H9 (cell line): Measurements from ENCODE around the gene ANKRD11. TPM values are rescaled to one million over a fixed set of nuclear protein-coding genes. Genes with fewer than 3 reads are reported as not detected.
A peak's percentile ranks its signal among the peaks of the same experiment; 100 is the strongest.

Source experiments
- DNase-seq: peaks from one replicate; pipeline ENCODE4 v3.0.0-alpha.2; 2017
- H2AFZ ChIP-seq: one replicate; pipeline ENCODE4 v1.6.1; 2013; ENCODE audit warnings: mild to moderate bottlenecking, low read length, control low read depth, moderate library complexity
- H2AK5ac ChIP-seq: 2 replicates; pipeline ENCODE4 v1.6.1; 2013; ENCODE audit warnings: low read length, control low read depth, mixed read lengths; ENCODE audit not compliant: insufficient read length
- H2BK120ac ChIP-seq: one replicate; pipeline ENCODE4 v1.6.1; 2013; ENCODE audit warnings: low read depth, mild to moderate bottlenecking, low read length, control low read depth, inconsistent platforms; ENCODE audit not compliant: poor library complexity, severe bottlenecking
- H2BK12ac ChIP-seq: 2 replicates; pipeline ENCODE4 v1.6.1; 2013; ENCODE audit warnings: low read length, control low read depth, mixed read lengths, low read depth; ENCODE audit not compliant: insufficient read length
- H2BK15ac ChIP-seq: 2 replicates; pipeline ENCODE4 v1.6.1; 2013; ENCODE audit warnings: low read depth, low read length, control low read depth
- H2BK20ac ChIP-seq: one replicate; pipeline ENCODE4 v1.6.1; 2013; ENCODE audit warnings: low read depth, mild to moderate bottlenecking, low read length, control low read depth, inconsistent platforms; ENCODE audit not compliant: poor library complexity, severe bottlenecking
- H2BK5ac ChIP-seq: 2 replicates; pipeline ENCODE4 v1.6.1; 2013; ENCODE audit warnings: low read length, control low read depth, mixed read lengths; ENCODE audit not compliant: insufficient read length
- H3K14ac ChIP-seq: 2 replicates; pipeline ENCODE4 v1.6.1; 2013; ENCODE audit warnings: low read length, control low read depth; ENCODE audit not compliant: insufficient read depth
- H3K18ac ChIP-seq: 2 replicates; pipeline ENCODE4 v1.6.1; 2013; ENCODE audit warnings: low read depth, mild to moderate bottlenecking, mixed read lengths, low read length, control low read depth; ENCODE audit not compliant: insufficient read length
- H3K23ac ChIP-seq: 2 replicates; pipeline ENCODE4 v1.6.1; 2013; ENCODE audit warnings: low read length, control low read depth, mixed read lengths, low read depth; ENCODE audit not compliant: insufficient read length
- H3K23me2 ChIP-seq: 2 replicates; pipeline ENCODE4 v1.6.1; 2013; ENCODE audit warnings: low read depth, mild to moderate bottlenecking, mixed read lengths, low read length, control low read depth; ENCODE audit not compliant: insufficient read length, poor library complexity, severe bottlenecking
- H3K27ac ChIP-seq: 2 replicates; pipeline ENCODE4 v1.5.1; 2013; ENCODE audit warnings: low read length, control low read depth, mixed read lengths, low read depth; ENCODE audit not compliant: insufficient read length
- H3K27me3 ChIP-seq: 2 replicates; pipeline ENCODE4 v1.6.1; 2013; ENCODE audit warnings: low read length, control low read depth, inconsistent platforms; ENCODE audit not compliant: insufficient read depth
- H3K4ac ChIP-seq: 2 replicates; pipeline ENCODE4 v1.6.1; 2013; ENCODE audit warnings: low read depth, mild to moderate bottlenecking, control low read depth, inconsistent platforms, low read length, moderate library complexity
- H3K4me1 ChIP-seq: 2 replicates; pipeline ENCODE4 v1.6.1; 2013; ENCODE audit warnings: low read length, control low read depth, inconsistent platforms; ENCODE audit not compliant: insufficient read depth
- H3K4me2 ChIP-seq: 2 replicates; pipeline ENCODE4 v1.6.1; 2013; ENCODE audit warnings: low read length, control low read depth, mixed read lengths; ENCODE audit not compliant: insufficient read length, insufficient read depth
- H3K56ac ChIP-seq: 2 replicates; pipeline ENCODE4 v1.6.1; 2013; ENCODE audit warnings: low read depth, mild to moderate bottlenecking, mixed read lengths, low read length, control low read depth; ENCODE audit not compliant: insufficient read length
- H3K79me1 ChIP-seq: 2 replicates; pipeline ENCODE4 v1.6.1; 2013; ENCODE audit warnings: low read depth, mild to moderate bottlenecking, moderate library complexity, low read length, control low read depth, inconsistent platforms; ENCODE audit not compliant: insufficient read depth, poor library complexity, severe bottlenecking
- H3K79me2 ChIP-seq: 2 replicates; pipeline ENCODE4 v1.6.1; 2013; ENCODE audit warnings: low read length, control low read depth, inconsistent platforms; ENCODE audit not compliant: insufficient read depth
- H3K9ac ChIP-seq: 2 replicates; pipeline ENCODE4 v1.6.1; 2013; ENCODE audit warnings: low read length, control low read depth, mixed read lengths; ENCODE audit not compliant: insufficient read length; ENCODE audit errors: extremely low read depth
- H3K9me3 ChIP-seq: one replicate; pipeline ENCODE4 v1.6.1; 2013; ENCODE audit warnings: low read depth, low read length, inconsistent platforms; ENCODE audit not compliant: control insufficient read depth
- H3T11ph ChIP-seq: one replicate; pipeline ENCODE4 v1.6.1; 2013; ENCODE audit warnings: mild to moderate bottlenecking, low read length, control low read depth, inconsistent platforms
- H4K20me1 ChIP-seq: one replicate; pipeline ENCODE4 v1.6.1; 2013; ENCODE audit not compliant: control insufficient read depth, insufficient read length, insufficient read depth
- H4K5ac ChIP-seq: 2 replicates; pipeline ENCODE4 v1.6.1; 2013; ENCODE audit warnings: low read depth, mild to moderate bottlenecking, mixed read lengths, low read length, control low read depth; ENCODE audit not compliant: insufficient read length
- H4K8ac ChIP-seq: replicated peaks from 2 replicates; pipeline ENCODE4 v1.6.1; 2013; ENCODE audit warnings: low read length, control low read depth, mixed read lengths, low read depth; ENCODE audit not compliant: insufficient read length
- H4K91ac ChIP-seq: 2 replicates; pipeline ENCODE4 v1.6.1; 2013; ENCODE audit warnings: low read depth, mild to moderate bottlenecking, moderate library complexity, mixed read lengths, low read length, control low read depth; ENCODE audit not compliant: insufficient read length
- H3K27ac Mint-ChIP-seq, 3 experiments: 2 replicates in 2 of 3; 3 replicates in 1 of 3; pipeline ENCODE4 v1.8.0; 2020 to 2021; ENCODE audit warnings: mixed read lengths in 3 of 3, mild to moderate bottlenecking in 1 of 3, moderate library complexity in 1 of 3
- H3K27me3 Mint-ChIP-seq: 2 replicates; pipeline ENCODE4 v1.8.0; 2021; ENCODE audit warnings: low read depth, mild to moderate bottlenecking, moderate library complexity, mixed read lengths
- H3K36me3 Mint-ChIP-seq, 3 experiments: 2 replicates in 2 of 3; 3 replicates in 1 of 3; pipeline ENCODE4 v1.8.0; 2020 to 2021; ENCODE audit warnings: low read depth in 3 of 3, mixed read lengths in 3 of 3; ENCODE audit not compliant: insufficient read depth in 1 of 3
- H3K4me1 Mint-ChIP-seq, 2 experiments: 2 replicates each; pipeline ENCODE4 v1.8.0; 2020; ENCODE audit warnings: mixed read lengths in 2 of 2
- H3K4me3 Mint-ChIP-seq, 2 experiments: 2 replicates in 1 of 2; 3 replicates in 1 of 2; pipeline ENCODE4 v1.8.0; 2020 to 2021; ENCODE audit warnings: mild to moderate bottlenecking in 2 of 2, mixed read lengths in 2 of 2, moderate library complexity in 1 of 2
- H3K9me3 Mint-ChIP-seq, 2 experiments: 2 replicates in 1 of 2; 3 replicates in 1 of 2; pipeline ENCODE4 v1.8.0; 2020; ENCODE audit warnings: mild to moderate bottlenecking in 2 of 2, mixed read lengths in 2 of 2, moderate library complexity in 1 of 2
- WGBS: extraction: QIAGEN DNeasy Blood & Tissue Kit; methylation state at CpG from one replicate; pipeline ENCODE4 v1.1.7; 2013; ENCODE audit warnings: missing lambda C conversion rate, low lambda C conversion rate, mixed read lengths; ENCODE audit not compliant: insufficient read length; ENCODE audit errors: extremely low coverage; 5-methylcytosine and 5-hydroxymethylcytosine counted together
- total RNA-seq: library from RNA; stranded (reverse); gene quantifications from 2 replicates; pipeline ENCODE4 v1.2.1, GENCODE V29; 2021
- TF ChIP-seq, protein P1 (sequence below): fragments of 200-600 bp; sonication (generic); conservative IDR thresholded peaks from 3 replicates; pipeline ENCODE4 v1.8.0; 2021; ENCODE audit warnings: antibody characterized with exemption, mild to moderate bottlenecking

Gene ANKRD11
- total RNA-seq, 1 experiment from 2014 or later: 181 TPM

DNA sequence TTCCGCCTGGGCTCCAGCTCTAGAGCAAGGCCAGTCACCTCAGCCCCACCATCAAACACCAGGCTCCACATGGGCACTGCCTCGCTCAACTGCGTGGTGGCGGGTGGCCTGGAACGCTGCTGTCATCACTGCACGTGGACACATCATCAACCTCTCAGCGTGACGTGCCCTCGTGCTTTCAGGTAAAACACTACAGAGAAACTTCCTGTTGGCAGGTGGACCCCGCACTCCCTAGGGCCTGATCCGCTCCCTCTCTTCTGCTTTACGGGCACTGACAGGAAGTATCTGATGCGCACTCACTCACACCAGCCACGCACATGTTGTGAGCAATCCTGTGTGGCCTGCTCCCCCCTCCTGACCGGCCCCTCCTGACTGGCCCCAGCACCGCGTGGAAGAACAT is 87.4 kb downstream of the ANKRD11 start:
- H3K9me3 Mint-ChIP-seq: no peaks in the 10 kb centered on the region
- Histone ChIP-seq H4K20me1 (peaks cover 6% of the 10 kb centered on the region), H3K27ac (no peak overlapping the region), H3K79me1 (peaks cover 10% of the 10 kb centered on the region), H3K18ac (no peak overlapping the region), H2BK15ac (no peak overlapping the region), H2AFZ (no peak overlapping the region), H3K4me1 (peaks cover 28% of the 10 kb centered on the region; the same call in 1 of the 2 replicates), H3K23ac (no peak overlapping the region), H2BK5ac (no peak overlapping the region), H3K56ac (no peak overlapping the region), H3K4ac (no peak overlapping the region), H3T11ph (no peak overlapping the region), H3K27me3 (no peaks in the 10 kb centered on the region), H3K23me2 (no peaks in the 10 kb centered on the region), H2AK5ac (no peak overlapping the region), H2BK120ac (no peak overlapping the region), H3K9me3 (no peaks in the 10 kb centered on the region), H2BK12ac (no peak overlapping the region), H4K8ac (peak overlapping the region; percentile 23), H3K4me2 (no peak overlapping the region), H4K91ac (no peak overlapping the region), H2BK20ac (no peak overlapping the region), H4K5ac (peak overlapping the region; percentile 37), H3K79me2 (peaks cover 71% of the 10 kb centered on the region), H3K9ac (no peak overlapping the region), H3K14ac (peak overlapping the region; percentile 62)
- peak overlapping the region in 1 of 2 experiments; percentile 16; a peak in 1 of 5 replicates for H3K4me3 Mint-ChIP-seq
- H3K27me3 Mint-ChIP-seq: no peaks in the 10 kb centered on the region
- peak overlapping the region; percentile 13 to 93 (median 91); a peak in 6 of 7 replicates for H3K27ac Mint-ChIP-seq
- no peak for DNase-seq
- peaks cover 0 to 8% (median 3%) of the 10 kb centered on the region in 3 experiments; a peak in 5 of 7 replicates for H3K36me3 Mint-ChIP-seq
- no CpG with 5 or more reads among the region's 17 CpGs for WGBS
- TF ChIP-seq, protein P1, sequence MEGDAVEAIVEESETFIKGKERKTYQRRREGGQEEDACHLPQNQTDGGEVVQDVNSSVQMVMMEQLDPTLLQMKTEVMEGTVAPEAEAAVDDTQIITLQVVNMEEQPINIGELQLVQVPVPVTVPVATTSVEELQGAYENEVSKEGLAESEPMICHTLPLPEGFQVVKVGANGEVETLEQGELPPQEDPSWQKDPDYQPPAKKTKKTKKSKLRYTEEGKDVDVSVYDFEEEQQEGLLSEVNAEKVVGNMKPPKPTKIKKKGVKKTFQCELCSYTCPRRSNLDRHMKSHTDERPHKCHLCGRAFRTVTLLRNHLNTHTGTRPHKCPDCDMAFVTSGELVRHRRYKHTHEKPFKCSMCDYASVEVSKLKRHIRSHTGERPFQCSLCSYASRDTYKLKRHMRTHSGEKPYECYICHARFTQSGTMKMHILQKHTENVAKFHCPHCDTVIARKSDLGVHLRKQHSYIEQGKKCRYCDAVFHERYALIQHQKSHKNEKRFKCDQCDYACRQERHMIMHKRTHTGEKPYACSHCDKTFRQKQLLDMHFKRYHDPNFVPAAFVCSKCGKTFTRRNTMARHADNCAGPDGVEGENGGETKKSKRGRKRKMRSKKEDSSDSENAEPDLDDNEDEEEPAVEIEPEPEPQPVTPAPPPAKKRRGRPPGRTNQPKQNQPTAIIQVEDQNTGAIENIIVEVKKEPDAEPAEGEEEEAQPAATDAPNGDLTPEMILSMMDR: no peak
- peaks cover 60 to 67% of the 10 kb centered on the region in 2 experiments for H3K4me1 Mint-ChIP-seq
